Stimulated activated CD4-positive, alpha-beta T cell treated with anti-CD3 and anti-CD28 coated beads, Interleukin-15, amount 100 ng/mL, for 24 hours (primary cell): Measurements from ENCODE around the gene MDK.
"Not testable (repeated sequence)": the region's sequence is repeated elsewhere in the genome, so short reads cannot be mapped to it uniquely, and the experiment has no call there.

Experiments
- DNase-seq: peaks from one replicate; pipeline ENCODE4 v3.0.0-alpha.2; 2020

Gene MDK

GRCh38 chr11:46369458-46370152 is 11.9 kb upstream of the MDK start:
- DNase-seq = peak; percentile 71

GRCh38 chr11:46370253-46370652 is 11.2 kb upstream of the MDK start:
- DNase-seq = no peak

- DNase-seq = not testable (repeated sequence)
Measured at GRCh38 chr11:46371262-46371661, 10.2 kb upstream of the MDK start.

- no peak for DNase-seq
Measured at GRCh38 chr11:46372086-46372485, 9.4 kb upstream of the MDK start.

DNA sequence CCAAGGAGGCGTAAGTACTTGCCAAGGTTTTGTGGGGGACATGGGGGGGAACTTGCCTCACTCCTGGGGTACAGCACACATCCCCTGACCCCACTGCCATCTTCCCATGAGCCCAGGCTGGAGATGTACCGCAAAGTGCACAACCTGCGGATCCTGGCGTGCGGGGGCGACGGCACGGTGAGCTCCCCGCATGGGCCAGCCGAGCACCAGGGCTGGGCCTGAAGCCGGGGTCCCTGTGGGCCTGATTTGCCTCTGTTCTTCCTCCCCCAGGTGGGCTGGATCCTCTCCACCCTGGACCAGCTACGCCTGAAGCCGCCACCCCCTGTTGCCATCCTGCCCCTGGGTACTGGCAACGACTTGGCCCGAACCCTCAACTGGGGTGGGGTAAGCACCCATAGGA is 9.0 kb upstream of the MDK start:
- DNase-seq = not testable (repeated sequence)

- no peak for DNase-seq
Measured at GRCh38 chr11:46373787-46374740, 7.4 kb upstream of the MDK start.

DNA sequence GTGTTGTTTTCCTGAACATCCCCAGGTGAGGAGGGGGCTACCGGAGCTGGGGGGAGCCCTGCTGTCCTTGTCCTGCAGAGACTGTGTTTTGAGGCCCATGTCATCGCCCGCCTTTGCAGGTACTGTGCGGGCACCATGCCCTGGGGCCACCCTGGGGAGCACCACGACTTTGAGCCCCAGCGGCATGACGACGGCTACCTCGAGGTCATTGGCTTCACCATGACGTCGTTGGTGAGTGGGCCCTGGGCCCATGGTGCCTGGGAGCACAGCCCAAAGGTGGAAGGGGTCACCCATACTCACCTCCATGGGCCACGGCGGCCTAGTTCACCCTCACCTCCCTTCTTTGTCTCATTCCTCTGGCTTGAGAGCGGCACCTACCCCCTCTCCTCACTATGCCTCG is 6.7 kb upstream of the MDK start:
- DNase-seq = no peak

GRCh38 chr11:46375392-46376101 is 5.9 kb upstream of the MDK start:
- DNase-seq = no peak

DNA sequence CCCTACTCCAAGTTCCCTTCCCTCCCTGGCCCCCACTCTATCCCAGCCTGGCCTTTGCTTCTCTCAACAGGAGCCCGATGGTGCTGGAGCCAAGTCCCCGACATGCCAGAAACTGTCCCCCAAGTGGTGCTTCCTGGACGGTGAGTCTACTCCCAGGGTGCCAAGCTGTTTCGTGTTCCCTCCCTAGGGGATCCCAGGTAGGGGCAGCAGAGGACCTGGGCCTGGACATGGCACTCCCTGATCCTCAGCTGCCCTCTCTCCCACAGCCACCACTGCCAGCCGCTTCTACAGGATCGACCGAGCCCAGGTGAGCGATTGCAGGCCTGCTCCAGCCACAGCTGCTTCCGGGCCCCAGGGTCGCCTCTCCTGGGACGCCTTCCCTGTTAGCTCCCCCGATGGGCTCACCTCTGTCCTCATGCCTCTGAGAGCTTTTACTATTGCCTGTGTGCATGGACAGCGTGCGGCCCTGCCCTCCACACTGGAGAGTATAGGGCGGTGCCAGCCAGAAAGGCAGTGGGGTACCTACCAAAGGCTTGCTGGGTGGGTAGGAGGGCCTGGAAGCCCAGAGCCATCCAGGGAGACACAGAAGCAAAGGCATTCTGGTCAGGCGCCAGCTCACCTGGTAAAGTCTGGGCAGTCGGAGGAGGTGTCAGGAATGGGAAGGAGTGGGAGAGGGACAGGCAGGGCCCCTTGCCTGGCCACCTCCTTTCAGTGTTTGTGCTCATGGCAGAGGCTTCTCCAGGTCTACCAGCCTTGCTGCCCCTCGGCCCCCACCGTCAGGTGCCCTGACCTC is 5.0 kb upstream of the MDK start:
- DNase-seq = no peak

DNA sequence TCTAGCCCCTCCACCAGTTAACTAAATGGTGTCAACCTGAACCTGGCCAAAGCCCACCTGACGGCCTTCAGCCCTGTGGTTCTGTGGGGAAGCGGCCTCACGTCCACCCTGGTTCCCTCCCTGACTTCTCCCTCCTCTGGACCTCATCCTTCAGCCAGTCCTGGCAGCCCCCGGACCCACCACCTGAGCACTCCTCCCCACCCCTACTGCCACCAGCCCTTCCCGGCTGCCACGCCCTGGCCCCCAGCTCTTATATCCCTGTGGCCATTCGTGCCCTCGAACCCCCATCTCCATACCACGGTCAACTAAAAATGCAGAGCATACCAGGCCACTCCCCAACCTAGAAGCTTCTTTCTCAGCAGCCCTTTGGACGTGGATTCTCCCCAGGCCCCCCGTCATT is 4.2 kb upstream of the MDK start:
- no peak for DNase-seq

DNA sequence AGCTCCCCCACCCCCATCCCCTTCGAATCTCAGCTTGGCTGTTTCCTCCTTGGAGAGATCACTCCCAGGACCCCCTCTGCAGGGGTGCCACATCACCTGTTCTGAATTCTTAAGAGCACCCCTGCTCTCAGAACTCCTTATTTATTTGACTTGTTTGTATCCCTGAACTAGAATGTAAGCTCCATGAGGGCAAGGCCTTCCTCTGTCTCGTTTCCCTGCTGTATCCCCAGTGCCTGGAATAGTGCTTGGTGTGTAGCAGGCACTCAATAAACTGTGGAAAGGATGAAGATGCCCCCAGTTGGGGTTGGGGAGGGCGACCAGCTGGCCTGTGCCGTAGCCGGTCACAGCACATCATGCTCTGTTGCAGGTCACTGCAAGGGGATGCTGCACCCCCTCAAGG is 3.6 kb upstream of the MDK start:
- DNase-seq = no peak

- no peak for DNase-seq
Measured at GRCh38 chr11:46378296-46378695, 3.2 kb upstream of the MDK start.

- DNase-seq = no peak
Measured at GRCh38 chr11:46378811-46379481, 2.5 kb upstream of the MDK start.

DNA sequence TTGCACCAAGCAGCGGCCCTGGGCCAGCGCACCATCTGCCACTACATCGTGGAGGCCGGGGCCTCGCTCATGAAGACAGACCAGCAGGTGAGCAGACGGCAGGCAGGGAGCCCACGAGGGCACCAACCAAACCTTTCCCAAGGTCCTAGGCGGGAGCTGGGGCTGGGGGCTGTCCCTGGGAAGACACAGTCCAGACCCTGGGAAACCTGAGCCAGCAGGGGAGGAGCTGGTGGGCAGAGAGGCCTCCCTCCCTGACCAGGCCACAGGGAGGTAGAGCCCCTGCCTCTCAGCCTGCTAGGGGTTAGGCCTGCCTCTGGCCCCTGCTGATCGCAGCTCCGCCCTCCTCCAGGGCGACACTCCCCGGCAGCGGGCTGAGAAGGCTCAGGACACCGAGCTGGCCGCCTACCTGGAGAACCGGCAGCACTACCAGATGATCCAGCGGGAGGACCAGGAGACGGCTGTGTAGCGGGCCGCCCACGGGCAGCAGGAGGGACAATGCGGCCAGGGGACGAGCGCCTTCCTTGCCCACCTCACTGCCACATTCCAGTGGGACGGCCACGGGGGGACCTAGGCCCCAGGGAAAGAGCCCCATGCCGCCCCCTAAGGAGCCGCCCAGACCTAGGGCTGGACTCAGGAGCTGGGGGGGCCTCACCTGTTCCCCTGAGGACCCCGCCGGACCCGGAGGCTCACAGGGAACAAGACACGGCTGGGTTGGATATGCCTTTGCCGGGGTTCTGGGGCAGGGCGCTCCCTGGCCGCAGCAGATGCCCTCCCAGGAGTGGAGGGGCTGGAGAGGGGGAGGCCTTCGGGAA is 1.8 kb upstream of the MDK start:
- not testable (repeated sequence) for DNase-seq

DNA sequence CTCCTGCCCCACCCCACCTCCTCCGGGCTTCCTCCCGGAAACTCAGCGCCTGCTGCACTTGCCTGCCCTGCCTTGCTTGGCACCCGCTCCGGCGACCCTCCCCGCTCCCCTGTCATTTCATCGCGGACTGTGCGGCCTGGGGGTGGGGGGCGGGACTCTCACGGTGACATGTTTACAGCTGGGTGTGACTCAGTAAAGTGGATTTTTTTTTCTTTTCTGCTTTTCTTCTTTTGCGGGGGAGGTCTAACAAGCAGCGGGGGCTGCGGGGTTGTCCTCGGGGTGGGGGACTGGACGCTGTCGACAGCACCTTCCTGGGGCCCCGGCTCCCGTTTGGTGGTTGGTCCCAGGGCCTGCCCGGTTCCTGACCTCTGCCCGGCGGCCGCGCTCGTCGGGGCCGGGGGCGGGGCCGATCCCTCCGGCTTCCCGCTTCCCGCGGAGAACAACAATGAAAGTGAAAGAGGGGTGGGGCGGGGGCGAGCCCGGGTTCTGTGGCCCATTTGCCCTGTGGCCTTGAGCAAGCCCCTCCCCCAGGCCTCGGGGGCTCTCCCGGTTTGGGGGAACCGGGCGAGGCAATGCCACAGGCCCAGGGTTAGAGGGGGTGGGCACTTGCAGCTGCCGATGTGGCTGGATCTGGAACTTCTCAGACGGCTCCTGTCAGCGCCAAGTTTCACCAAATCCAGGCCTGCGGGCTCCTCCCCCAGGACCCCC is 975 bp upstream of the MDK start:
- DNase-seq = peak; percentile 82

GRCh38 chr11:46381819-46382645 is 563 bp downstream of the MDK start:
- peak; percentile 52 for DNase-seq

GRCh38 chr11:46382646-46383403 is 1.4 kb downstream of the MDK start:
- DNase-seq = no peak

GRCh38 chr11:46383404-46383758 is 1.9 kb downstream of the MDK start:
- no peak for DNase-seq
